Smooth muscle cell (in vitro differentiated cells): ENCODE results near the gene ZNF831. TPM values are rescaled to one million over a fixed set of nuclear protein-coding genes. Genes with fewer than 3 reads are reported as not detected.

Experiments
- DNase-seq: peaks from one replicate; lab custom pipeline; 2025; ENCODE audit not compliant: unreplicated experiment; lab: John Stamatoyannopoulos, UW
- H2AFZ ChIP-seq: fragments of 200-600 bp; sonication (generic); 2 replicates; pipeline ENCODE4 v1.6.0; 2016; ENCODE audit warnings: antibody characterized with exemption, low read depth, mild to moderate bottlenecking
- H3F3A ChIP-seq: fragments of 200-600 bp; sonication (generic); 2 replicates; pipeline ENCODE4 v1.6.0; 2017; ENCODE audit warnings: antibody characterized with exemption, low read depth
- H3K27ac ChIP-seq: fragments of 200-600 bp; sonication (generic); 2 replicates; pipeline ENCODE4 v1.5.1; 2016; ENCODE audit warnings: low read depth, mild to moderate bottlenecking
- H3K27me3 ChIP-seq: fragments of 200-600 bp; sonication (generic); 2 replicates; pipeline ENCODE4 v1.6.1; 2016; ENCODE audit warnings: low read depth, mild to moderate bottlenecking
- H3K36me3 ChIP-seq: fragments of 200-600 bp; sonication (generic); 2 replicates; pipeline ENCODE4 v1.5.1; 2016; ENCODE audit warnings: low read depth
- H3K4me1 ChIP-seq: fragments of 200-600 bp; sonication (generic); 2 replicates; pipeline ENCODE4 v1.5.1; 2016; ENCODE audit warnings: low read depth
- H3K4me2 ChIP-seq: fragments of 200-600 bp; sonication (generic); 2 replicates; pipeline ENCODE4 v1.6.0; 2016; ENCODE audit warnings: mild to moderate bottlenecking
- H3K4me3 ChIP-seq: fragments of 200-600 bp; sonication (generic); 2 replicates; pipeline ENCODE4 v1.5.1; 2016; ENCODE audit warnings: mild to moderate bottlenecking
- H3K79me2 ChIP-seq: fragments of 200-600 bp; sonication (generic); 2 replicates; pipeline ENCODE4 v1.6.0; 2016; ENCODE audit warnings: low read depth, mild to moderate bottlenecking
- H3K9ac ChIP-seq: fragments of 200-600 bp; sonication (generic); 2 replicates; pipeline ENCODE4 v1.6.0; 2016; ENCODE audit warnings: low read depth
- H3K9me3 ChIP-seq: fragments of 200-600 bp; sonication (generic); replicated peaks from 2 replicates; pipeline ENCODE4 v1.5.1; 2016; ENCODE audit warnings: low read depth
- H4K20me1 ChIP-seq: fragments of 200-600 bp; sonication (generic); 2 replicates; pipeline ENCODE4 v1.6.0; 2016; ENCODE audit warnings: low read depth
- CTCF ChIP-seq: fragments of 200-600 bp; sonication (generic); IDR thresholded peaks from 2 replicates; pipeline ENCODE4 v1.5.1; 2017; ENCODE audit warnings: borderline replicate concordance, mild to moderate bottlenecking, antibody characterized with exemption; ENCODE audit not compliant: insufficient read depth, poor library complexity, severe bottlenecking
- WGBS: methylation state at CpG from one replicate; pipeline ENCODE4 v1.1.7; 2016; ENCODE audit warnings: low lambda C conversion rate; 5-methylcytosine and 5-hydroxymethylcytosine counted together
- polyA plus RNA-seq: library from polyadenylated mRNA; unstranded; fragments of >200 nt; fragmentation: Nextera tagmentation; extraction: Ambion mirVana; gene quantifications from 2 replicates; pipeline ENCODE4 v1.2.1, GENCODE V29; 2016
- total RNA-seq: library from RNA; depleted of rRNA; stranded (reverse); fragments of >200 nt; gene quantifications from 2 replicates; pipeline ENCODE4 v1.2.3, GENCODE V29; 2014

ZNF831 gene
- not detected in 2 replicates for total RNA-seq
- not detected in 2 replicates for polyA plus RNA-seq

DNA sequence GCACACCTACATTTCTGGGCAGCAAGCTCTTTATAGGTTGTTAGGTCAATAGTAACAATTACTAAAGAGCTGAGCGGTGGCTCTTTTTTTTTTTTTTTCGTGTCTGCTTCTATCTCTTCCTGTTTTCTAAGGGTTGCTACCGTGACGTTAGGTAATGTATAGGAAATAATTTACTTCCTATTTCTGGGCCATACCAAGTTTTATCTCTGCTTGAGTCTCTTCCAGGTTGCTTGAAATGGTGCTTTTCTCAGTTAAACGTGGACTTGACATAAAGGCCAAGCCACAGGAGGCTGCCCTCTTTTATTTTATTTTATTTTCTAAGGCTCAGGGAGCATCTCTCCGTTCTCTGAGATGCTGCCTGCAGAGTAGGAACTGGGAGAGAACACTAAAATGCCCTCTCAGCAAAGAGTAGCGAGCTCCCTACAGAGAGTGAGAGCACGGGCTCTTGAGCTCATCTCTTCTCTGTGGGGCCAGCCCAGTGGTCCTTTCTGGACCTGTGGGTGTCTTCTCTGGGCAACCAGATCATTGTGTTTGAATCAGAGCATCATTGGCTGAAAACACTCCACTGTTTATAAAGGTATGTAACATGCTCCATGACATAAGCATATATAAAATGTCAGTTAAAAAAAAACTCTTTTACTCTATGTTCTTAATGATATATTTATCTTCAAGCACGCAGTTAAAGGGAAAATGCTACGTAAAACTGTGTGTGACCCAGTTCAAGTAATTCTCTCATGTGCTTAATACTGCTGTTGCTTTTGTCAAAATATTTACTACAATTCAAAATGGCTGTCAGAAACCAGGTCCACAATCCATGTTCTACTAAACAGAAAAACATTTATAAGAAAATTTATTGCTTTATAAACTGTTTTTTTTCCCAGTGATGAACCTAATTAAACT lies at the start of gene ZNF831:
TSS of gene ZNF831 (plus strand) at position 191 of the 900 bp plus-strand sequence. CDS start 27,199 bp downstream, outside the sequence.
- Histone ChIP-seq H3K4me3 (no peak within 1 kb of the TSS), H3K4me1 (no peaks in the 10 kb centered on the region), H2AFZ (no peak within 1 kb of the TSS), H3F3A (no peaks in the 10 kb centered on the region), H3K27ac (no peak within 1 kb of the TSS), H3K9ac (no peak within 1 kb of the TSS), H3K9me3 (no peaks in the 10 kb centered on the region), H3K27me3 (peaks cover 19% of the 10 kb centered on the region), H3K4me2 (no peak within 1 kb of the TSS), H3K36me3 (no peaks in the 10 kb centered on the region), H3K79me2 (no peaks in the 10 kb centered on the region), H4K20me1 (no peaks in the 10 kb centered on the region)
- 88% methylated on average over 10 of the region's 10 CpGs for WGBS
- DNase-seq: no peak
- no peak for TF ChIP-seq CTCF

DNA sequence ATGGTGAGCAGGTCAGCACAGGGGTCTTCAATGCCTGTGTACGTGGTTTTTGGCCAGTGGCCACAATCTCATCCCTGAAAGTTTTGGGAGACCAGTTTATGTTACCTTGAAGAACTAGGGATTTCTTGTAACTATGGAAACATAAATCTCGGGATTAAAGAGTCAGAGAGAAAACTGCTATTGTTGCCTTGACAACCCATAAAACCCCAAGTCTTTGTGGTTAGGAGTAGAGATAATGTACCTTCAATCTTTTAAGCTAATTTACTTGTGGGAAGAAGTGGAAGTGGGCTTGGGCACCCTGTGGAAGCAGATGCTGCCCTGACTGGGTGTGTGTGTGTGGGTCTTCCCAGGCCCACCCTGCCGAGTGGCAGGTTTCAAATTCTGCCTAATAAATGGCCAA lies 46.1 kb upstream of the ZNF831 start:
- H3K27me3 ChIP-seq: peaks cover 5% of the 10 kb centered on the region
- DNase-seq: no peak
- no peak overlapping the region for H2AFZ ChIP-seq
- no peaks in the 10 kb centered on the region for H3K79me2 ChIP-seq
- no peak for TF ChIP-seq CTCF
- no peaks in the 10 kb centered on the region for H3K9me3 ChIP-seq
- WGBS: 77% methylated on average over 3 of the region's 3 CpGs
- peaks cover 3% of the 10 kb centered on the region for H3K4me1 ChIP-seq
- H3K4me3 ChIP-seq: no peak overlapping the region
- H3K4me2 ChIP-seq: no peak overlapping the region
- H4K20me1 ChIP-seq: no peaks in the 10 kb centered on the region
- no peak overlapping the region for H3K27ac ChIP-seq
- no peaks in the 10 kb centered on the region for H3K36me3 ChIP-seq
- no peaks in the 10 kb centered on the region for H3F3A ChIP-seq
- no peak overlapping the region for H3K9ac ChIP-seq

DNA sequence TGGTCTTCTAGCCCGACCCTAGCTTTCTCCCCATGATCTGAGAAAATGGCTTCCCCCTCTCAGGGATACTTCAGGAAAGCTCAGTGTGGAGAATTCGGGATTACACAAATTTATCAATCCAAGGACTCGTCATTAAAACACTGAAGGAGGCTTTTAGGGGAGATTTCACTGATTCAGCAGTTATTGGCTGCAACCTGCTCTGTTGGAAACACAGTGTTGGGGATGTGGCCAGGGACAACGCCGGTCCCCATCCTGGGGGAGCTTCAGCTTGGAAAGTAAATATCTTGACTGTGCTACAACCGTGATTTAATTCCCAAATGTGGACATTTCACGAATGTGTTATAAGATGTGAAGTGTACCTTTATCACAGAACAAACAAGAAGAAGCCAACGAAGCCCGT lies 44.8 kb upstream of the ZNF831 start:
- Histone ChIP-seq H3K79me2 (no peaks in the 10 kb centered on the region), H3K27ac (no peak overlapping the region), H3K27me3 (peaks cover 5% of the 10 kb centered on the region), H3K9me3 (no peaks in the 10 kb centered on the region), H3K4me2 (no peak overlapping the region), H4K20me1 (no peaks in the 10 kb centered on the region), H3K4me1 (peaks cover 3% of the 10 kb centered on the region), H3K4me3 (no peak overlapping the region), H3K36me3 (no peaks in the 10 kb centered on the region), H3K9ac (no peak overlapping the region), H3F3A (no peaks in the 10 kb centered on the region), H2AFZ (no peak overlapping the region)
- WGBS: 85% methylated on average over 9 of the region's 9 CpGs
- DNase-seq: no peak
- TF ChIP-seq CTCF: no peak
